Trophoblast cell (in vitro differentiated cells and primary cell): Measurements from ENCODE around the gene AOC2.

ENCODE experiments used
- DNase-seq, 2 donors: peaks; one replicate each; pipeline ENCODE4 v3.0.0-alpha.2; 2016
- H2AFZ ChIP-seq: 2 replicates; pipeline ENCODE4 v1.6.1; 2013; ENCODE audit warnings: low read length, moderate library complexity, mild to moderate bottlenecking; ENCODE audit not compliant: insufficient read depth, poor library complexity
- H2AK5ac ChIP-seq: 2 replicates; pipeline ENCODE4 v1.6.1; 2013; ENCODE audit warnings: mild to moderate bottlenecking, low read length
- H2BK120ac ChIP-seq: 2 replicates; pipeline ENCODE4 v1.6.1; 2013; ENCODE audit warnings: low read length, mild to moderate bottlenecking, moderate library complexity; ENCODE audit not compliant: insufficient read depth, poor library complexity
- H2BK12ac ChIP-seq: 2 replicates; pipeline ENCODE4 v1.6.1; 2013; ENCODE audit warnings: mild to moderate bottlenecking, low read length, moderate library complexity
- H2BK5ac ChIP-seq: 2 replicates; pipeline ENCODE4 v1.6.1; 2013; ENCODE audit warnings: low read length, low read depth, moderate library complexity, mild to moderate bottlenecking; ENCODE audit not compliant: poor library complexity
- H3K14ac ChIP-seq: 2 replicates; pipeline ENCODE4 v1.6.1; 2013; ENCODE audit warnings: mild to moderate bottlenecking, low read length
- H3K18ac ChIP-seq: 2 replicates; pipeline ENCODE4 v1.6.1; 2013; ENCODE audit warnings: mild to moderate bottlenecking, low read length
- H3K23ac ChIP-seq: 2 replicates; pipeline ENCODE4 v1.6.1; 2013; ENCODE audit warnings: low read length
- H3K27ac ChIP-seq: 2 replicates; pipeline ENCODE4 v1.5.1; 2013; ENCODE audit warnings: low read depth, mild to moderate bottlenecking, inconsistent platforms, low read length, moderate library complexity
- H3K27me3 ChIP-seq: 2 replicates; pipeline ENCODE4 v1.6.1; 2013; ENCODE audit warnings: inconsistent platforms, mild to moderate bottlenecking, low read length, moderate library complexity; ENCODE audit not compliant: insufficient read depth
- H3K36me3 ChIP-seq, 2 experiments: 1 replicate in 1 of 2; 2 replicates in 1 of 2; pipeline ENCODE4 v1.6.1; 2013; ENCODE audit warnings: low read length in 2 of 2, mild to moderate bottlenecking in 2 of 2, moderate library complexity in 1 of 2; ENCODE audit not compliant: insufficient read depth in 2 of 2, control insufficient read depth in 1 of 2
- H3K4ac ChIP-seq: 2 replicates; pipeline ENCODE4 v1.6.1; 2013; ENCODE audit warnings: low read depth, mild to moderate bottlenecking, low read length, moderate library complexity
- H3K4me1 ChIP-seq, 2 experiments: 1 replicate in 1 of 2; 2 replicates in 1 of 2; pipeline ENCODE4 v1.6.1; 2013; ENCODE audit warnings: low read length in 2 of 2, mild to moderate bottlenecking in 2 of 2, moderate library complexity in 1 of 2; ENCODE audit not compliant: insufficient read depth in 2 of 2, control insufficient read depth in 1 of 2
- H3K4me2 ChIP-seq: 2 replicates; pipeline ENCODE4 v1.6.1; 2013; ENCODE audit warnings: inconsistent platforms, mild to moderate bottlenecking, low read length, moderate library complexity
- H3K4me3 ChIP-seq: 2 replicates; pipeline ENCODE4 v1.5.1; 2013; ENCODE audit warnings: mild to moderate bottlenecking, low read depth, low read length, inconsistent platforms
- H3K79me1 ChIP-seq: one replicate; pipeline ENCODE4 v1.6.1; 2013; ENCODE audit warnings: low read length
- H3K79me2 ChIP-seq: 2 replicates; pipeline ENCODE4 v1.6.1; 2013; ENCODE audit warnings: low read length, mild to moderate bottlenecking; ENCODE audit not compliant: control insufficient read depth, insufficient read depth, poor library complexity
- H3K9ac ChIP-seq: 2 replicates; pipeline ENCODE4 v1.6.1; 2013; ENCODE audit warnings: mild to moderate bottlenecking, low read length
- H3K9me3 ChIP-seq: 2 replicates; pipeline ENCODE4 v1.6.1; 2013; ENCODE audit warnings: low read depth, mild to moderate bottlenecking, control low read depth, inconsistent platforms, low read length; ENCODE audit not compliant: insufficient read depth
- H4K12ac ChIP-seq: 2 replicates; pipeline ENCODE4 v1.6.1; 2013; ENCODE audit warnings: low read depth, mild to moderate bottlenecking, low read length, moderate library complexity
- H4K8ac ChIP-seq: 2 replicates; pipeline ENCODE4 v1.6.1; 2013; ENCODE audit warnings: low read depth, mild to moderate bottlenecking, low read length, moderate library complexity
- H4K91ac ChIP-seq: one replicate; pipeline ENCODE4 v1.6.1; 2013; ENCODE audit warnings: low read depth, mild to moderate bottlenecking, low read length, moderate library complexity
- WGBS: extraction: QIAGEN DNeasy Blood & Tissue Kit; methylation state at CpG from one replicate; pipeline ENCODE4 v1.1.7; 2013; ENCODE audit warnings: missing lambda C conversion rate; ENCODE audit not compliant: insufficient read length, insufficient coverage; ENCODE audit errors: extremely low coverage; 5-methylcytosine and 5-hydroxymethylcytosine counted together

Gene AOC2

DNA sequence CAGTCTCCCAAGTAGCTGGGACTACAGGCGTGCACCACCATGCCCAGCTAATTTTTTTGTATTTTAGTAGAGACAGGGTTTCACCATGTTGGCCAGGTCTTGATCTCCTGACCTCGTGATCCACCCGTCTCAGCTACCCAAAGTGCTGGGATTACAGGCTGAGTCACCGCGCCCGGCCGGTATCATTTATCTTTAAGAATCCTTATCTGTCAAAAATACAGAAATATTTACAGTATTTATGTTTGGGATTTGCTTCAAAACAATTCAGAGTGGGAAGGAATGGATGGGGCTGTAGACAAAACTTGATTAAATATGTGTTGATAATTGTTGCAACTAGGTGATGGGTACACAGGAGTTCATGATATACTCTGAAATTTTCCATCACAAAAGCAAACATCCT lies 23.2 kb upstream of the AOC2 start:
- no peak overlapping the region for H2BK12ac ChIP-seq
- no peak overlapping the region for H2BK120ac ChIP-seq
- no peak overlapping the region for H3K23ac ChIP-seq
- H3K79me2 ChIP-seq = peaks cover 4% of the 10 kb centered on the region
- no peak overlapping the region for H2BK5ac ChIP-seq
- peak; percentile 74 to 75 for DNase-seq
- no peak overlapping the region for H4K8ac ChIP-seq
- H2AK5ac ChIP-seq = no peak overlapping the region
- H4K12ac ChIP-seq = no peak overlapping the region
- H3K14ac ChIP-seq = no peak overlapping the region
- no peak overlapping the region for H3K18ac ChIP-seq
- peaks cover 20 to 36% of the 10 kb centered on the region in 2 experiments for H3K36me3 ChIP-seq
- H3K4me2 ChIP-seq = no peak overlapping the region
- H3K4me1 ChIP-seq = peaks cover 5% of the 10 kb centered on the region in 2 experiments
- no CpG with 5 or more reads among the region's 7 CpGs for WGBS
- H3K27me3 ChIP-seq = no peaks in the 10 kb centered on the region
- H3K4ac ChIP-seq = no peak overlapping the region
- no peak overlapping the region for H2AFZ ChIP-seq
- H3K27ac ChIP-seq = no peak overlapping the region
- H4K91ac ChIP-seq = no peak overlapping the region
- H3K79me1 ChIP-seq = peaks cover 6% of the 10 kb centered on the region
- H3K9ac ChIP-seq = no peak overlapping the region
- H3K4me3 ChIP-seq = no peak overlapping the region
- peaks cover 4% of the 10 kb centered on the region for H3K9me3 ChIP-seq

DNA sequence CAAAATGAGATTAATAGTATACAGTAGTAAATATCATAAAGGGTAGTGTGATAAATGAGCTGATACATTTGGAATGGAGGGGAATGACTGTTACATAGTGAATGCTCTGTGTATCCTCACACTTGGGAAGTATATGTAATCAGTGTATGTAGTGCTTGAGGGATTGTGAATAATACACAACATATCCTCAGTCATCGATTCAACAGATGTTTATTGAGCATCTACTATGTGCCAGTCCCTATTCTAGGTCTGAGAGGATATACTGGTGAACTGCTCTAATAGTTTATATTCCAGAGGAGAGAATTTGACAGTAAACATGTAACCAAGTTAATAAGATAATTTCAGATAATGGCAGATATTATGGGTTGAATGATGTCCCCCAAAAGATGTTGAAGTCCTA lies 16.9 kb upstream of the AOC2 start:
- no peak overlapping the region for H2AFZ ChIP-seq
- H2BK12ac ChIP-seq = no peak overlapping the region
- H3K14ac ChIP-seq = no peak overlapping the region
- H3K23ac ChIP-seq = no peak overlapping the region
- H3K4ac ChIP-seq = no peak overlapping the region
- H2AK5ac ChIP-seq = no peak overlapping the region
- no peaks in the 10 kb centered on the region for H3K27me3 ChIP-seq
- H4K12ac ChIP-seq = no peak overlapping the region
- peaks cover 4% of the 10 kb centered on the region for H3K79me2 ChIP-seq
- no CpG with 5 or more reads among the region's 1 CpG for WGBS
- H2BK120ac ChIP-seq = no peak overlapping the region
- H3K27ac ChIP-seq = no peak overlapping the region
- no peaks in the 10 kb centered on the region for H3K9me3 ChIP-seq
- DNase-seq = no peak
- H3K4me2 ChIP-seq = no peak overlapping the region
- no peak overlapping the region for H3K4me3 ChIP-seq
- no peak overlapping the region for H4K8ac ChIP-seq
- H3K79me1 ChIP-seq = peaks cover 6% of the 10 kb centered on the region
- H3K4me1 ChIP-seq = peaks cover 5% of the 10 kb centered on the region in 2 experiments
- H2BK5ac ChIP-seq = no peak overlapping the region
- no peak overlapping the region for H4K91ac ChIP-seq
- H3K9ac ChIP-seq = no peak overlapping the region
- no peaks in the 10 kb centered on the region for H3K36me3 ChIP-seq
- H3K18ac ChIP-seq = no peak overlapping the region

DNA sequence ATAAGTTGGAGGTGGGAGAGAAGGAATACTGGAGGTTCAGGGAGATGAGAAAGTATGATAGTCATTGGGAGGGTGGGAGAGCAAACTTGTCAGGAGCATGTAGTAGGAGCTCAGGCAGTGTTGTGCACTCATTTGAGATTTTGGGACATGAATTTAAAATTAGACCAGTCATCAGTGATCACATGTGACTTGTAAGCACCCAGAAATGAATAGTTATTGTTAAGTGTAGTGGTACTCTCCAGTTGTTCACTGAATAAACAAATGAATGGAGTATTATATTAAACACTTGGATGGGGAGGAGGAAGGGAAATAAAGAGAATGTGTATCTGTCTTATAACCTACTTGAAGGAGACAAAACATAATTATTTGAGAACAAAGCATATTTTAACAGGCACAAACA lies 13.4 kb upstream of the AOC2 start:
- Histone ChIP-seq H4K91ac (no peak overlapping the region), H3K79me1 (peaks cover 10% of the 10 kb centered on the region), H4K12ac (no peak overlapping the region), H3K14ac (no peak overlapping the region), H2AK5ac (no peak overlapping the region), H3K23ac (no peak overlapping the region), H2BK120ac (no peak overlapping the region), H3K18ac (no peak overlapping the region), H3K4me3 (no peak overlapping the region), H3K79me2 (peaks cover 8% of the 10 kb centered on the region), H3K36me3 (peaks cover 5 to 11% of the 10 kb centered on the region in 2 experiments), H3K9ac (no peak overlapping the region), H2BK5ac (no peak overlapping the region), H3K4ac (no peak overlapping the region), H2BK12ac (no peak overlapping the region), H2AFZ (no peak overlapping the region), H3K9me3 (no peaks in the 10 kb centered on the region), H3K4me2 (no peak overlapping the region), H3K4me1 (peaks cover 0 to 3% of the 10 kb centered on the region in 2 experiments), H3K27me3 (no peaks in the 10 kb centered on the region), H3K27ac (no peak overlapping the region), H4K8ac (no peak overlapping the region)
- no peak for DNase-seq

DNA sequence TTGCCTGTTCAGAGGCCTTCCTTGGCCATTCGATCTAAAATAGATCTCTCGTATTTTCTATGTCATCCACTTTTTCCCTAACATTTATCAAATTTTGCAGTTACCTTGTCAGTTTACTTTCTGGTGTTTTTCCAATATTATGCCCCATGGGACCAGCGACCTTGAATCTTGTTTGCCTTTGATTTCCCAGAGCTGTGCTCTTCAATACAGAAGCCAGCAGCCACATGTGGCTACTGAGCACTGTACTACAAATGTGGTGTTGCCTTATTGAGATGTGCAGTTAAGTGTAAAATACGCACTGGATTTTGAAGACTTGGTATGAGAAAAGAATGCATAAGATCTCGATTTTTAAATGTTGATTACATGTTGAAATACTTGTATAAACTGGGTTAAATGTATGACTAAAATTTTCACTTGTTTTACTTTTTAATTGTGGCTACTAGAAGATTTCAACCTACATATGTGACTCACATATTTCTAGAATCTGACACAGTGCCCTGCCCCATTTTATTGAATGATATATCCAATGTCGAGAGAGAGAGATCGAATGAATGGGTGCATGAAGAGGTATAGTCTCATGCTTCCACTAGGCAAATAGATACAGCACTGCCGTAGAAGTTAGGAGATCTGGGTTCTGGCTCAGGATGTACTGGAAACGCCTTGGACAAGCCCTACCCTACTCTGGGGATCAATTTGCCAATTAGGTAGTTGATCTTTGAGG lies 12.0 kb upstream of the AOC2 start:
- peaks cover 0 to 3% of the 10 kb centered on the region in 2 experiments for H3K4me1 ChIP-seq
- H3K4ac ChIP-seq = no peak overlapping the region
- no peak overlapping the region for H3K18ac ChIP-seq
- H2BK5ac ChIP-seq = peak overlapping the region; percentile 34
- peaks cover 8% of the 10 kb centered on the region for H3K79me2 ChIP-seq
- H3K14ac ChIP-seq = peak overlapping the region; percentile 58
- DNase-seq = no peak
- H2AK5ac ChIP-seq = no peak overlapping the region
- H3K4me3 ChIP-seq = peak overlapping the region; percentile 85
- H3K23ac ChIP-seq = no peak overlapping the region
- H4K12ac ChIP-seq = peak overlapping the region; percentile 76
- WGBS = no CpG with 5 or more reads among the region's 9 CpGs
- H4K8ac ChIP-seq = peak overlapping the region; percentile 95
- H3K36me3 ChIP-seq = peaks cover 8 to 22% of the 10 kb centered on the region in 2 experiments
- H3K79me1 ChIP-seq = peaks cover 10% of the 10 kb centered on the region
- H3K4me2 ChIP-seq = peak overlapping the region; percentile 83
- H3K27ac ChIP-seq = no peak overlapping the region
- H3K9me3 ChIP-seq = no peaks in the 10 kb centered on the region
- peak overlapping the region; percentile 65 for H2AFZ ChIP-seq
- no peak overlapping the region for H2BK12ac ChIP-seq
- no peaks in the 10 kb centered on the region for H3K27me3 ChIP-seq
- H3K9ac ChIP-seq = peak overlapping the region; percentile 92
- peak overlapping the region; percentile 34 for H2BK120ac ChIP-seq
- H4K91ac ChIP-seq = peak overlapping the region; percentile 80
